ENCODE data around the gene KLK1. TPM values are rescaled to one million over a fixed set of nuclear protein-coding genes. Genes with fewer than 3 reads are reported as not detected.

The KLK1 gene
- total and polyA plus RNA-seq, 2 of the 13 experiments (the other 11 are each of a cell fraction or from before 2014, with no cell fraction given), result not detected

DNA sequence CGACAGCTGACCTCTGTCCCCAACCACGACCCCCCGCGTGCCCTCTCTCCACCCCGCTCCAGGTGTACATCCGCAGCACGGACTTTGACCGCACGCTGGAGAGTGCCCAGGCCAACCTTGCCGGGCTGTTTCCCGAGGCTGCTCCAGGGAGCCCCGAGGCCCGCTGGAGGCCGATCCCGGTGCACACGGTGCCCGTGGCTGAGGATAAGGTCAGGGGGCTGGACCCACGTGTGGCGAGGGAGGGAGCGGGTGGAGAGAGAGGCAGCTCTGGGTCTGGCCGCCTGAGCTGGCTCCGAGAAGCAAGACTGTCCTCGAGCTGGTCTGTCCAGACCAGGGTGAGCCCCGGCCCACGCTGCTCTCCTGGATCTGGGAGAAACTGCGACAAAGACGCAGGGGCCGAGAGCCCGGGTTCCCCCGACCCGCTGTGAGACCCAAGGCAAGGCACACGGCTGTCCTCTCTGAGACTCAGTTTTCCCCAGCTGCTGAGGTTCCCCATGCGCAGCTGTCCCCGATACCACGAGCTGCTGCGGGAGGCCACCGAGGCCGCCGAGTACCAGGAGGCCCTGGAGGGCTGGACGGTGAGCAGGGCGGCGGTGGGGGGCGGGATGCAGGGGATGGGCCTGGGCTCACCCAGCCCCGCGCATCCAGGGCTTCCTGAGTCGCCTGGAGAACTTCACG lies 31.9 kb downstream of the KLK1 start (continued):
- TF ChIP-seq, protein P1, sequence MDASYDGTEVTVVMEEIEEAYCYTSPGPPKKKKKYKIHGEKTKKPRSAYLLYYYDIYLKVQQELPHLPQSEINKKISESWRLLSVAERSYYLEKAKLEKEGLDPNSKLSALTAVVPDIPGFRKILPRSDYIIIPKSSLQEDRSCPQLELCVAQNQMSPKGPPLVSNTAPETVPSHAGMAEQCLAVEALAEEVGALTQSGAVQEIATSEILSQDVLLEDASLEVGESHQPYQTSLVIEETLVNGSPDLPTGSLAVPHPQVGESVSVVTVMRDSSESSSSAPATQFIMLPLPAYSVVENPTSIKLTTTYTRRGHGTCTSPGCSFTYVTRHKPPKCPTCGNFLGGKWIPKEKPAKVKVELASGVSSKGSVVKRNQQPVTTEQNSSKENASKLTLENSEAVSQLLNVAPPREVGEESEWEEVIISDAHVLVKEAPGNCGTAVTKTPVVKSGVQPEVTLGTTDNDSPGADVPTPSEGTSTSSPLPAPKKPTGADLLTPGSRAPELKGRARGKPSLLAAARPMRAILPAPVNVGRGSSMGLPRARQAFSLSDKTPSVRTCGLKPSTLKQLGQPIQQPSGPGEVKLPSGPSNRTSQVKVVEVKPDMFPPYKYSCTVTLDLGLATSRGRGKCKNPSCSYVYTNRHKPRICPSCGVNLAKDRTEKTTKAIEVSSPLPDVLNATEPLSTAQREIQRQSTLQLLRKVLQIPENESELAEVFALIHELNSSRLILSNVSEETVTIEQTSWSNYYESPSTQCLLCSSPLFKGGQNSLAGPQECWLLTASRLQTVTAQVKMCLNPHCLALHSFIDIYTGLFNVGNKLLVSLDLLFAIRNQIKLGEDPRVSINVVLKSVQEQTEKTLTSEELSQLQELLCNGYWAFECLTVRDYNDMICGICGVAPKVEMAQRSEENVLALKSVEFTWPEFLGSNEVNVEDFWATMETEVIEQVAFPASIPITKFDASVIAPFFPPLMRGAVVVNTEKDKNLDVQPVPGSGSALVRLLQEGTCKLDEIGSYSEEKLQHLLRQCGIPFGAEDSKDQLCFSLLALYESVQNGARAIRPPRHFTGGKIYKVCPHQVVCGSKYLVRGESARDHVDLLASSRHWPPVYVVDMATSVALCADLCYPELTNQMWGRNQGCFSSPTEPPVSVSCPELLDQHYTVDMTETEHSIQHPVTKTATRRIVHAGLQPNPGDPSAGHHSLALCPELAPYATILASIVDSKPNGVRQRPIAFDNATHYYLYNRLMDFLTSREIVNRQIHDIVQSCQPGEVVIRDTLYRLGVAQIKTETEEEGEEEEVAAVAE (CRISPR knock-in tag; IDR thresholded peaks at IDR 0.05; ENCODE audit: borderline replicate concordance), result no peak
- TF ChIP-seq ZNF850 (CRISPR knock-in tag; conservative IDR thresholded peaks at IDR 0.05), result no peak
- TF ChIP-seq DNMT3B (CRISPR knock-in tag; conservative IDR thresholded peaks at IDR 0.05), result no peak
- TF ChIP-seq CBX2 (IDR thresholded peaks at IDR 0.05; ENCODE audit: low read depth, low read length), result no peak
- no peak for TF ChIP-seq CBX2 (CRISPR knock-in tag; IDR thresholded peaks at IDR 0.05; ENCODE audit: low read depth)
- no peak for TF ChIP-seq ZNF652 (CRISPR knock-in tag; IDR thresholded peaks at IDR 0.05; ENCODE audit: borderline replicate concordance, low read depth)
- no peak for TF ChIP-seq ZC3H4 (CRISPR knock-in tag; IDR thresholded peaks at IDR 0.05; ENCODE audit: borderline replicate concordance)
- TF ChIP-seq SIX1 (CRISPR knock-in tag; IDR thresholded peaks at IDR 0.05; ENCODE audit: borderline replicate concordance), result no peak
- TF ChIP-seq, protein P2, sequence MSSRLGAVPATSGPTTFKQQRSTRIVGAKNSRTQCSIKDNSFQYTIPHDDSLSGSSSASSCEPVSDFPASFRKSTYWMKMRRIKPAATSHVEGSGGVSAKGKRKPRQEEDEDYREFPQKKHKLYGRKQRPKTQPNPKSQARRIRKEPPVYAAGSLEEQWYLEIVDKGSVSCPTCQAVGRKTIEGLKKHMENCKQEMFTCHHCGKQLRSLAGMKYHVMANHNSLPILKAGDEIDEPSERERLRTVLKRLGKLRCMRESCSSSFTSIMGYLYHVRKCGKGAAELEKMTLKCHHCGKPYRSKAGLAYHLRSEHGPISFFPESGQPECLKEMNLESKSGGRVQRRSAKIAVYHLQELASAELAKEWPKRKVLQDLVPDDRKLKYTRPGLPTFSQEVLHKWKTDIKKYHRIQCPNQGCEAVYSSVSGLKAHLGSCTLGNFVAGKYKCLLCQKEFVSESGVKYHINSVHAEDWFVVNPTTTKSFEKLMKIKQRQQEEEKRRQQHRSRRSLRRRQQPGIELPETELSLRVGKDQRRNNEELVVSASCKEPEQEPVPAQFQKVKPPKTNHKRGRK (CRISPR knock-in tag; IDR thresholded peaks at IDR 0.05), result no peak
- TF ChIP-seq GPN1 (CRISPR knock-in tag; IDR thresholded peaks at IDR 0.05; ENCODE audit: borderline replicate concordance), result no peak
- no peak for TF ChIP-seq JUNB (CRISPR knock-in tag; IDR thresholded peaks at IDR 0.05; ENCODE audit: borderline replicate concordance)
- TF ChIP-seq, protein P3, sequence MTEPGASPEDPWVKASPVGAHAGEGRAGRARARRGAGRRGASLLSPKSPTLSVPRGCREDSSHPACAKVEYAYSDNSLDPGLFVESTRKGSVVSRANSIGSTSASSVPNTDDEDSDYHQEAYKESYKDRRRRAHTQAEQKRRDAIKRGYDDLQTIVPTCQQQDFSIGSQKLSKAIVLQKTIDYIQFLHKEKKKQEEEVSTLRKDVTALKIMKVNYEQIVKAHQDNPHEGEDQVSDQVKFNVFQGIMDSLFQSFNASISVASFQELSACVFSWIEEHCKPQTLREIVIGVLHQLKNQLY (CRISPR knock-in tag; IDR thresholded peaks at IDR 0.05), result no peak
- no peak for TF ChIP-seq ZFAT (CRISPR knock-in tag; conservative IDR thresholded peaks at IDR 0.05)
- no peak for TF ChIP-seq RAD51 (IDR thresholded peaks at IDR 0.05; ENCODE audit: borderline replicate concordance)
- TF ChIP-seq ZNF432 (CRISPR knock-in tag; IDR thresholded peaks at IDR 0.05; ENCODE audit: borderline replicate concordance), result no peak
- no peak for TF ChIP-seq ZNF34 (CRISPR knock-in tag; IDR thresholded peaks at IDR 0.05; ENCODE audit: borderline replicate concordance)
- no peak for TF ChIP-seq ETV6 (CRISPR knock-in tag; conservative IDR thresholded peaks at IDR 0.05)
- no peak for TF ChIP-seq ARNT2 (CRISPR knock-in tag; IDR thresholded peaks at IDR 0.05; ENCODE audit: low read depth)
- no peak for TF ChIP-seq SMAD3 (CRISPR knock-in tag; IDR thresholded peaks at IDR 0.05)
- TF ChIP-seq EED (CRISPR knock-in tag; IDR thresholded peaks at IDR 0.05), result no peak
- TF ChIP-seq, protein P4, sequence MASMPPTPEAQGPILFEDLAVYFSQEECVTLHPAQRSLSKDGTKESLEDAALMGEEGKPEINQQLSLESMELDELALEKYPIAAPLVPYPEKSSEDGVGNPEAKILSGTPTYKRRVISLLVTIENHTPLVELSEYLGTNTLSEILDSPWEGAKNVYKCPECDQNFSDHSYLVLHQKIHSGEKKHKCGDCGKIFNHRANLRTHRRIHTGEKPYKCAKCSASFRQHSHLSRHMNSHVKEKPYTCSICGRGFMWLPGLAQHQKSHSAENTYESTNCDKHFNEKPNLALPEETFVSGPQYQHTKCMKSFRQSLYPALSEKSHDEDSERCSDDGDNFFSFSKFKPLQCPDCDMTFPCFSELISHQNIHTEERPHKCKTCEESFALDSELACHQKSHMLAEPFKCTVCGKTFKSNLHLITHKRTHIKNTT (CRISPR knock-in tag; IDR thresholded peaks at IDR 0.05), result no peak

Data from HepG2 (cell line).